Measurements from ENCODE around the gene ARHGEF38. TPM values are rescaled to one million over a fixed set of nuclear protein-coding genes. Genes with fewer than 3 reads are reported as not detected.

The ARHGEF38 gene
- polyA plus RNA-seq, 1 of the 3 experiments (the other 2 are of a cell fraction) = 0.02 TPM

DNA sequence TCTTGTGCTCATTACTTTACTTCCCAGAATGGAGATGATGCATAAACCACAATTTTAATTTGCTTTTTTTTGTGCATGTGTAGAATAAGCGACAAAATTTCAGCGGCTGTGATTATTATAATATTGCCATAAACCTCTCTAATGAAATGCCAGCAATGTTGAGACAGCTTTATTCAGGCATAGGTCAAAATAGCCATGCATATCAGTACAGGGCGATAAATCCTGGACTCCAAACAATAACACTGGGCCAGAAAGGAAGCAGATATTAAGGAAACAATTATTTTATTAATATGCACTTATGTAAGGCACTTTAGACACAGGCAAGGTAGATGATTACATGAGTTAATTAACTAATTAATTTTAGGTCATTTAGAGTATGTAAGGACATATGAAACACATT is 47.1 kb downstream of the ARHGEF38 start:
- Histone ChIP-seq H3K27ac (ENCODE audit: low read depth in 2 of 2, low read length in 1 of 2) (no peak overlapping the region), H3F3A (replicated peaks; ENCODE audit: insufficient read depth) (no peaks in the 10 kb centered on the region), H3K79me2 (ENCODE audit: insufficient read depth) (no peaks in the 10 kb centered on the region), H3K4me2 (no peak overlapping the region), H3K36me3 (replicated peaks in 1 of 2; ENCODE audit: control insufficient read depth in 1 of 2, insufficient read depth in 2 of 2, low read length in 1 of 2) (no peaks in the 10 kb centered on the region), H3K9me2 (no peaks in the 10 kb centered on the region), H3K4me1 (ENCODE audit: control insufficient read depth in 1 of 2, insufficient read depth in 2 of 2, low read depth in 1 of 2, low read length in 1 of 2) (no peaks in the 10 kb centered on the region), H3K4me3 (ENCODE audit: low read depth in 2 of 2, low read length in 1 of 2) (no peak overlapping the region), H4K20me1 (ENCODE audit: insufficient read depth) (no peaks in the 10 kb centered on the region), H2AFZ (ENCODE audit: low read depth) (no peak overlapping the region), H3K27me3 (ENCODE audit: insufficient read depth) (no peaks in the 10 kb centered on the region), H3K9me3 (no peaks in the 10 kb centered on the region), H3K9ac (no peak overlapping the region)
- no peak for TF ChIP-seq NRF1 (IDR thresholded peaks at IDR 0.05; ENCODE audit: low read depth, low read length)
- TF ChIP-seq, protein P1, sequence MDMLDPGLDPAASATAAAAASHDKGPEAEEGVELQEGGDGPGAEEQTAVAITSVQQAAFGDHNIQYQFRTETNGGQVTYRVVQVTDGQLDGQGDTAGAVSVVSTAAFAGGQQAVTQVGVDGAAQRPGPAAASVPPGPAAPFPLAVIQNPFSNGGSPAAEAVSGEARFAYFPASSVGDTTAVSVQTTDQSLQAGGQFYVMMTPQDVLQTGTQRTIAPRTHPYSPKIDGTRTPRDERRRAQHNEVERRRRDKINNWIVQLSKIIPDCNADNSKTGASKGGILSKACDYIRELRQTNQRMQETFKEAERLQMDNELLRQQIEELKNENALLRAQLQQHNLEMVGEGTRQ (IDR thresholded peaks at IDR 0.05; ENCODE audit: borderline replicate concordance, low read depth, low read length) = no peak
- ChIA-PET POLR2A (no interaction called here), CTCF (no interaction called here)
- WGBS (ENCODE audit: low lambda C conversion rate) = 80% methylated on average over 3 of the region's 3 CpGs
- no peak for DNase-seq

DNA sequence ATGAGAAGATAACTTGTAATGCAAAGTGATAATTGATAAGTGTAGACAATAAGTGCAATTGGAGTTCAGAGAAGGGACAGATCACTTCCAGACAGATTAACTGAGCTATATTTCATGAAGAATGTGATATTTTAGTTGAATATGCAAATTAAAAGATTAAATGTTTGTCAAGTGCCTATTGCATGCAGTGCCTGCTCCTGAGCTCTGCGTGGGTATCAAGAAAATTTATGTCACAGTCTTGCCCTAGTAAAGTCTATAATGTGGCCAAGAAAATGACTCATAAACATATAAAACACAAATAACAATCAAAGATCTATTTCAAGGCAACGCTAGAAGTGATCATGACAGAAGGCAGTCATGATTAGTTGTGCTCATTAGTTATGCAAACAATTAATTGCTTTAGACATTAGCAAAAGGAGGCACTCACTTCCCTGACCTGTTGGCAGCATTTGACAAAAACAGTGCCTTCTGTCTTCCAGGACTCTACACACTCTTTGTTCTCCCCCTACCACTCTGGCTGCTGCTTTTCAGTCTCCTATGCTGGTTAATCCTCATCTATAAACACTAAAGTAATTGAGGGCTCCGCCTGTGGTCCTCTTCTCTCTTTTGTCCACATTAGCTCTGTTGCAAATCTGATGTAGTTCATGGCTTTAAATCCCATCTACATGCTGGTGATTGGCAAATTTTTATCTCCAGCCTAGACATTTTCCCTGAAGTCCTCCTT is 47.7 kb downstream of the ARHGEF38 start:
- WGBS (ENCODE audit: low lambda C conversion rate) = 89% methylated on average over 3 of the region's 3 CpGs
- Histone ChIP-seq H3K9ac (no peak overlapping the region), H3K4me1 (ENCODE audit: control insufficient read depth in 1 of 2, insufficient read depth in 2 of 2, low read depth in 1 of 2, low read length in 1 of 2) (no peaks in the 10 kb centered on the region), H3K27me3 (ENCODE audit: insufficient read depth) (no peaks in the 10 kb centered on the region), H3K9me3 (no peaks in the 10 kb centered on the region), H3K9me2 (no peaks in the 10 kb centered on the region), H3K79me2 (ENCODE audit: insufficient read depth) (no peaks in the 10 kb centered on the region), H3K4me3 (ENCODE audit: low read depth in 2 of 2, low read length in 1 of 2) (no peak overlapping the region), H3K27ac (ENCODE audit: low read depth in 2 of 2, low read length in 1 of 2) (no peak overlapping the region), H3K36me3 (replicated peaks in 1 of 2; ENCODE audit: control insufficient read depth in 1 of 2, insufficient read depth in 2 of 2, low read length in 1 of 2) (no peaks in the 10 kb centered on the region), H2AFZ (ENCODE audit: low read depth) (no peak overlapping the region), H3F3A (replicated peaks; ENCODE audit: insufficient read depth) (no peaks in the 10 kb centered on the region), H3K4me2 (no peak overlapping the region), H4K20me1 (ENCODE audit: insufficient read depth) (no peaks in the 10 kb centered on the region)
- CTCF ChIA-PET = no interaction called here
- TF ChIP-seq RAD21 (IDR thresholded peaks at IDR 0.05; ENCODE audit: low read length) (no peak), RFX5 (IDR thresholded peaks at IDR 0.05; ENCODE audit: low read length) (no peak), POLR2AphosphoS5 (IDR thresholded peaks at IDR 0.05; ENCODE audit: low read depth, low read length) (no peak), TCF12 (IDR thresholded peaks at IDR 0.05) (no peak)
- TF ChIP-seq, protein P2, sequence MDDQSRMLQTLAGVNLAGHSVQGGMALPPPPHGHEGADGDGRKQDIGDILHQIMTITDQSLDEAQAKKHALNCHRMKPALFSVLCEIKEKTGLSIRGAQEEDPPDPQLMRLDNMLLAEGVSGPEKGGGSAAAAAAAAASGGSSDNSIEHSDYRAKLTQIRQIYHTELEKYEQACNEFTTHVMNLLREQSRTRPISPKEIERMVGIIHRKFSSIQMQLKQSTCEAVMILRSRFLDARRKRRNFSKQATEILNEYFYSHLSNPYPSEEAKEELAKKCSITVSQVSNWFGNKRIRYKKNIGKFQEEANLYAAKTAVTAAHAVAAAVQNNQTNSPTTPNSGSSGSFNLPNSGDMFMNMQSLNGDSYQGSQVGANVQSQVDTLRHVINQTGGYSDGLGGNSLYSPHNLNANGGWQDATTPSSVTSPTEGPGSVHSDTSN (IDR thresholded peaks at IDR 0.05) = no peak
- TF ChIP-seq, protein P3, sequence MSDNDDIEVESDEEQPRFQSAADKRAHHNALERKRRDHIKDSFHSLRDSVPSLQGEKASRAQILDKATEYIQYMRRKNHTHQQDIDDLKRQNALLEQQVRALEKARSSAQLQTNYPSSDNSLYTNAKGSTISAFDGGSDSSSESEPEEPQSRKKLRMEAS (IDR thresholded peaks at IDR 0.05; ENCODE audit: low read depth) = no peak
- no peak for DNase-seq
- POLR2A ChIA-PET = no interaction called here

DNA sequence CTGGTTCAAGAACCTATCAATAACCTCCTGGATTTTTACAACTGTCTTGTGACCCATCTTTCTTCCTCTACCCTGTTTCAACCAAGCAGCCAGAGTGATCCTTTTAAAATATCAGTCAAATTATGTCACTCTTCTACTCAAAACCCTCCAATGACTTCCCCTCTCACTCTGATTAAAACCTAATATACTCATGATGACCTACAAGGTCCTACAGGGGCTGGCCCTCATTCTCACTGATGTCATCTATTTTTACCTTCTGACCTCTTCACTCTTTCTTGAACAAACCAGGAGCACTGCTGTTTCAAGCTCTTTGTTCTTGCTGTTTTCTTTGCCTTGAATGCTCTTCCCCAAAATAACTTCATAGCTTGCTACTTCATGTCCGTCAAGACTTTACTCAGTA is 48.5 kb downstream of the ARHGEF38 start:
- ChIA-PET POLR2A (no interaction called here), CTCF (no interaction called here)
- no peak for DNase-seq
- Histone ChIP-seq H3F3A (replicated peaks; ENCODE audit: insufficient read depth) (no peaks in the 10 kb centered on the region), H3K9me3 (no peaks in the 10 kb centered on the region), H3K4me1 (ENCODE audit: control insufficient read depth in 1 of 2, insufficient read depth in 2 of 2, low read depth in 1 of 2, low read length in 1 of 2) (peaks cover 2 to 4% of the 10 kb centered on the region in 2 experiments; a peak in 3 of 4 replicates), H3K9me2 (no peaks in the 10 kb centered on the region), H3K36me3 (replicated peaks in 1 of 2; ENCODE audit: control insufficient read depth in 1 of 2, insufficient read depth in 2 of 2, low read length in 1 of 2) (no peaks in the 10 kb centered on the region), H3K27ac (ENCODE audit: low read depth in 2 of 2, low read length in 1 of 2) (no peak overlapping the region), H4K20me1 (ENCODE audit: insufficient read depth) (no peaks in the 10 kb centered on the region), H3K4me2 (no peak overlapping the region), H3K27me3 (ENCODE audit: insufficient read depth) (no peaks in the 10 kb centered on the region), H2AFZ (ENCODE audit: low read depth) (no peak overlapping the region), H3K79me2 (ENCODE audit: insufficient read depth) (no peaks in the 10 kb centered on the region), H3K4me3 (ENCODE audit: low read depth in 2 of 2, low read length in 1 of 2) (no peak overlapping the region), H3K9ac (no peak overlapping the region)
- WGBS (ENCODE audit: low lambda C conversion rate) = 93% methylated on average over 1 of the region's 1 CpG
- TF ChIP-seq RFX5 (IDR thresholded peaks at IDR 0.05; ENCODE audit: low read length) (no peak), RAD21 (IDR thresholded peaks at IDR 0.05; ENCODE audit: low read length) (no peak), NFIC (IDR thresholded peaks at IDR 0.05; ENCODE audit: borderline replicate concordance) (no peak), TCF12 (IDR thresholded peaks at IDR 0.05) (no peak), JUND (IDR thresholded peaks at IDR 0.05) (no peak), SIN3A (IDR thresholded peaks at IDR 0.05; ENCODE audit: borderline replicate concordance, low read depth, low read length) (no peak), TEAD4 (IDR thresholded peaks at IDR 0.05; ENCODE audit: borderline replicate concordance, insufficient read depth) (no peak), GABPA (IDR thresholded peaks at IDR 0.05; ENCODE audit: low read depth) (no peak), POLR2AphosphoS5 (IDR thresholded peaks at IDR 0.05; ENCODE audit: low read depth, low read length) (no peak)
- TF ChIP-seq, protein P3 (IDR thresholded peaks at IDR 0.05; ENCODE audit: low read depth) = no peak
- TF ChIP-seq, protein P1 (IDR thresholded peaks at IDR 0.05; ENCODE audit: borderline replicate concordance, low read depth, low read length) = no peak
- TF ChIP-seq, protein P4, sequence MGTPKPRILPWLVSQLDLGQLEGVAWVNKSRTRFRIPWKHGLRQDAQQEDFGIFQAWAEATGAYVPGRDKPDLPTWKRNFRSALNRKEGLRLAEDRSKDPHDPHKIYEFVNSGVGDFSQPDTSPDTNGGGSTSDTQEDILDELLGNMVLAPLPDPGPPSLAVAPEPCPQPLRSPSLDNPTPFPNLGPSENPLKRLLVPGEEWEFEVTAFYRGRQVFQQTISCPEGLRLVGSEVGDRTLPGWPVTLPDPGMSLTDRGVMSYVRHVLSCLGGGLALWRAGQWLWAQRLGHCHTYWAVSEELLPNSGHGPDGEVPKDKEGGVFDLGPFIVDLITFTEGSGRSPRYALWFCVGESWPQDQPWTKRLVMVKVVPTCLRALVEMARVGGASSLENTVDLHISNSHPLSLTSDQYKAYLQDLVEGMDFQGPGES (IDR thresholded peaks at IDR 0.05; ENCODE audit: low read depth, low read length) = no peak
